SJSA1 (cell line): Measurements from ENCODE around the gene ZBTB12. TPM values are rescaled to one million over a fixed set of nuclear protein-coding genes. Genes with fewer than 3 reads are reported as not detected.

ENCODE experiments used
- DNase-seq, 2 experiments: peaks; one replicate each; pipeline ENCODE4 v3.0.0-alpha.2; 2015 to 2020; ENCODE audit warnings: low spot score in 2 of 2, low read depth in 1 of 2
- H3K27ac ChIP-seq: fragments of 250-450 bp; sonication (Bioruptor Pico); 2 replicates; pipeline ENCODE4 v1.5.1; 2020; ENCODE audit warnings: mild to moderate bottlenecking, moderate library complexity
- H3K27me3 ChIP-seq: fragments of 250-450 bp; sonication (Bioruptor Pico); replicated peaks from 2 replicates; pipeline ENCODE4 v1.5.1; 2020; ENCODE audit warnings: mild to moderate bottlenecking, moderate library complexity
- H3K36me3 ChIP-seq: fragments of 250-450 bp; sonication (Bioruptor Pico); 2 replicates; pipeline ENCODE4 v1.5.1; 2020; ENCODE audit warnings: mild to moderate bottlenecking
- H3K4me1 ChIP-seq: fragments of 250-450 bp; sonication (Bioruptor Pico); replicated peaks from 2 replicates; pipeline ENCODE4 v1.6.1; 2021; ENCODE audit warnings: mild to moderate bottlenecking
- H3K4me3 ChIP-seq: fragments of 250-450 bp; sonication (Bioruptor Pico); 2 replicates; pipeline ENCODE4 v1.5.1; 2020; ENCODE audit warnings: mild to moderate bottlenecking
- H3K9me3 ChIP-seq: fragments of 250-450 bp; sonication (Bioruptor Pico); replicated peaks from 2 replicates; pipeline ENCODE4 v1.5.1; 2020; ENCODE audit warnings: mild to moderate bottlenecking
- total RNA-seq: library from RNA; depleted of rRNA; stranded (reverse); fragments of >200 nt; shearing (Covaris generic); gene quantifications from 2 replicates; pipeline ENCODE4 v1.2.3, GENCODE V29; 2014

Gene ZBTB12
- total RNA-seq, 1 experiment from 2014 or later = 2.0 TPM

GRCh38 chr6:31898383-31899011 lies 3.4 kb downstream of the ZBTB12 start:
- peak in 1 of 2 experiments; percentile 44 for DNase-seq
- Histone ChIP-seq H3K27me3 (no peaks in the 10 kb centered on the region), H3K4me1 (peaks cover 29% of the 10 kb centered on the region), H3K36me3 (peaks cover 27% of the 10 kb centered on the region), H3K27ac (no peak overlapping the region), H3K9me3 (no peaks in the 10 kb centered on the region), H3K4me3 (peak overlapping the region; percentile 86)

GRCh38 chr6:31897612-31898382 lies 4.1 kb downstream of the ZBTB12 start, which contains the start of gene EHMT2:
Gene EHMT2 (minus strand): TSS chr6:31897698. CDS start chr6:31897677, 21 bp downstream.
- no peaks in the 10 kb centered on the region for H3K27me3 ChIP-seq
- peak; percentile 82 for DNase-seq
- no peaks in the 10 kb centered on the region for H3K9me3 ChIP-seq
- H3K4me3 ChIP-seq = peak within 1 kb of the TSS; percentile 86
- H3K27ac ChIP-seq = peak within 1 kb of the TSS; percentile 3; the same call in 1 of the 2 replicates
- H3K4me1 ChIP-seq = peaks cover 27% of the 10 kb centered on the region
- peaks cover 34% of the 10 kb centered on the region for H3K36me3 ChIP-seq

GRCh38 chr6:31896856-31897611 lies 4.9 kb downstream of the ZBTB12 start:
- Histone ChIP-seq H3K36me3 (peaks cover 42% of the 10 kb centered on the region), H3K4me3 (peak overlapping the region; percentile 86), H3K4me1 (peaks cover 20% of the 10 kb centered on the region), H3K27me3 (no peaks in the 10 kb centered on the region), H3K27ac (peak overlapping the region; percentile 3; the same call in 1 of the 2 replicates), H3K9me3 (no peaks in the 10 kb centered on the region)
- DNase-seq = no peak

- Histone ChIP-seq H3K36me3 (peaks cover 45% of the 10 kb centered on the region), H3K27ac (peak overlapping the region; percentile 3; the same call in 1 of the 2 replicates), H3K4me3 (peak overlapping the region; percentile 86), H3K9me3 (no peaks in the 10 kb centered on the region), H3K4me1 (peaks cover 20% of the 10 kb centered on the region), H3K27me3 (no peaks in the 10 kb centered on the region)
- DNase-seq = no peak
These were observed 5.4 kb downstream of the ZBTB12 start for GRCh38 chr6:31896493-31896855.

- peaks cover 68% of the 10 kb centered on the region for H3K36me3 ChIP-seq
- H3K27me3 ChIP-seq = no peaks in the 10 kb centered on the region
- peaks cover 6% of the 10 kb centered on the region; the same call in 1 of the 2 replicates for H3K4me1 ChIP-seq
- no peak overlapping the region for H3K27ac ChIP-seq
- H3K4me3 ChIP-seq = no peak overlapping the region
- no peaks in the 10 kb centered on the region for H3K9me3 ChIP-seq
- no peak for DNase-seq
These were observed 9.1 kb downstream of the ZBTB12 start for GRCh38 chr6:31892821-31893220.

GRCh38 chr6:31889331-31889972 lies 12.4 kb downstream of the ZBTB12 start:
- no peaks in the 10 kb centered on the region for H3K27me3 ChIP-seq
- no peak overlapping the region for H3K4me3 ChIP-seq
- H3K27ac ChIP-seq = no peak overlapping the region
- no peaks in the 10 kb centered on the region for H3K4me1 ChIP-seq
- DNase-seq = no peak
- H3K9me3 ChIP-seq = no peaks in the 10 kb centered on the region
- peaks cover 78% of the 10 kb centered on the region for H3K36me3 ChIP-seq

- Histone ChIP-seq H3K27me3 (no peaks in the 10 kb centered on the region), H3K36me3 (peaks cover 76% of the 10 kb centered on the region), H3K4me3 (no peak overlapping the region), H3K4me1 (no peaks in the 10 kb centered on the region), H3K27ac (no peak overlapping the region), H3K9me3 (no peaks in the 10 kb centered on the region)
- DNase-seq = peak in 1 of 2 experiments; percentile 61
These were observed 13.3 kb downstream of the ZBTB12 start for GRCh38 chr6:31888276-31889258.

- Histone ChIP-seq H3K27me3 (no peaks in the 10 kb centered on the region), H3K36me3 (peaks cover 76% of the 10 kb centered on the region), H3K27ac (no peak overlapping the region)
These were observed 14.5 kb downstream of the ZBTB12 start for GRCh38 chr6:31887173-31888007.

GRCh38 chr6:31886541-31886991 lies 15.3 kb downstream of the ZBTB12 start:
- peaks cover 75% of the 10 kb centered on the region for H3K36me3 ChIP-seq
- no peaks in the 10 kb centered on the region for H3K27me3 ChIP-seq
- H3K27ac ChIP-seq = no peak overlapping the region
- no peak overlapping the region for H3K4me3 ChIP-seq
- DNase-seq = peak in 1 of 2 experiments; percentile 41
- no peaks in the 10 kb centered on the region for H3K4me1 ChIP-seq
- no peaks in the 10 kb centered on the region for H3K9me3 ChIP-seq

More at GRCh38 chr6:31887173-31888007, 14.5 kb downstream of the ZBTB12 start:
- no peaks in the 10 kb centered on the region for H3K4me1 ChIP-seq
- no peak overlapping the region for H3K4me3 ChIP-seq
- H3K9me3 ChIP-seq = no peaks in the 10 kb centered on the region
- peak in 1 of 2 experiments; percentile 41 for DNase-seq

GRCh38 chr6:31884528-31885035 lies 17.3 kb downstream of the ZBTB12 start:
- H3K4me3 ChIP-seq = no peak overlapping the region
- H3K27ac ChIP-seq = no peak overlapping the region
- no peaks in the 10 kb centered on the region for H3K27me3 ChIP-seq
- H3K9me3 ChIP-seq = no peaks in the 10 kb centered on the region
- DNase-seq = peak in 1 of 2 experiments; percentile 41
- peaks cover 82% of the 10 kb centered on the region for H3K36me3 ChIP-seq
- no peaks in the 10 kb centered on the region for H3K4me1 ChIP-seq

- H3K4me1 ChIP-seq = no peaks in the 10 kb centered on the region
- H3K27me3 ChIP-seq = no peaks in the 10 kb centered on the region
- DNase-seq = no peak
- H3K36me3 ChIP-seq = peaks cover 76% of the 10 kb centered on the region
- no peak overlapping the region for H3K27ac ChIP-seq
- H3K9me3 ChIP-seq = no peaks in the 10 kb centered on the region
- H3K4me3 ChIP-seq = no peak overlapping the region
These were observed 18.2 kb downstream of the ZBTB12 start for GRCh38 chr6:31883676-31884075.
